ENCODE measurements around the gene CD99L2.

GRCh38 chrX:150944233-150944632 lies 45.8 kb upstream of the CD99L2 start:
- TF ChIP-seq POLR2A (IDR thresholded peaks at IDR 0.05) (no peak), CTCF (IDR thresholded peaks at IDR 0.05) (no peak)
